ENCODE data around the gene PIK3R3. TPM values are rescaled to one million over a fixed set of nuclear protein-coding genes. Genes with fewer than 3 reads are reported as not detected.

PIK3R3 gene
- total RNA-seq, 1 experiment from 2014 or later: 3.6 TPM

DNA sequence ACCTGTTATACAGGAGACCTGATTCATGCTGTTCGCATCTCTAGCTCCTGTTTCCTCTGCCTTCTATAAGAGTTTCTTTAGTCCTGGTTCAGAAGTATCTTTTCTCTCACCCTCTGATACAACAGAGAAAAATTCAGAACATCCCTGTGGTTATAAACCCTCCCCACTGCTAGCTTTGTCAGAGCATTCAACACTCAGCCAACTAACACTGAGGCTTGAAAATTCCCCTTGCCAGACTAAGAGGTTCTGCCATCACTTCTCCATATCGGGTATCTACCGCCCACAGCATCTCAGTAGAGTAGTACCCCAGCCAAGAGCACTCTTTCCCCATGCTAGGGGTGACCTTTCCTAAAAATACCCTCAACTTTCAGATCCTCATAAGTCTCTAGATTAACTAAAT, 19.6 kb upstream of the PIK3R3 start:
- Histone ChIP-seq H3K4me1 (no peaks in the 10 kb centered on the region), H3K36me3 (ENCODE audit: control insufficient read depth, insufficient read depth, low read length) (no peaks in the 10 kb centered on the region), H3K9me3 (no peaks in the 10 kb centered on the region), H3K27me3 (replicated peaks; ENCODE audit: control insufficient read depth, insufficient read depth, low read length) (no peaks in the 10 kb centered on the region), H3K4me3 (ENCODE audit: low read depth, low read length) (no peak overlapping the region)
- Mint-ChIP-seq H3K4me1 (ENCODE audit: low read depth, unreplicated experiment) (peaks cover 6% of the 10 kb centered on the region), H3K27ac (ENCODE audit: unreplicated experiment) (no peak overlapping the region), H3K4me3 (ENCODE audit: unreplicated experiment) (no peak overlapping the region), H3K36me3 (ENCODE audit: insufficient read depth, unreplicated experiment) (no peaks in the 10 kb centered on the region), H3K9me3 (ENCODE audit: unreplicated experiment) (no peaks in the 10 kb centered on the region), H3K27me3 (ENCODE audit: insufficient read depth, unreplicated experiment) (no peaks in the 10 kb centered on the region)
- no peak for DNase-seq
- POLR2A ChIA-PET: no interaction called here
- TF ChIP-seq, protein P1, sequence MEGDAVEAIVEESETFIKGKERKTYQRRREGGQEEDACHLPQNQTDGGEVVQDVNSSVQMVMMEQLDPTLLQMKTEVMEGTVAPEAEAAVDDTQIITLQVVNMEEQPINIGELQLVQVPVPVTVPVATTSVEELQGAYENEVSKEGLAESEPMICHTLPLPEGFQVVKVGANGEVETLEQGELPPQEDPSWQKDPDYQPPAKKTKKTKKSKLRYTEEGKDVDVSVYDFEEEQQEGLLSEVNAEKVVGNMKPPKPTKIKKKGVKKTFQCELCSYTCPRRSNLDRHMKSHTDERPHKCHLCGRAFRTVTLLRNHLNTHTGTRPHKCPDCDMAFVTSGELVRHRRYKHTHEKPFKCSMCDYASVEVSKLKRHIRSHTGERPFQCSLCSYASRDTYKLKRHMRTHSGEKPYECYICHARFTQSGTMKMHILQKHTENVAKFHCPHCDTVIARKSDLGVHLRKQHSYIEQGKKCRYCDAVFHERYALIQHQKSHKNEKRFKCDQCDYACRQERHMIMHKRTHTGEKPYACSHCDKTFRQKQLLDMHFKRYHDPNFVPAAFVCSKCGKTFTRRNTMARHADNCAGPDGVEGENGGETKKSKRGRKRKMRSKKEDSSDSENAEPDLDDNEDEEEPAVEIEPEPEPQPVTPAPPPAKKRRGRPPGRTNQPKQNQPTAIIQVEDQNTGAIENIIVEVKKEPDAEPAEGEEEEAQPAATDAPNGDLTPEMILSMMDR (IDR thresholded peaks at IDR 0.05; ENCODE audit: insufficient read depth in 1 of 2, low read depth in 1 of 2, low read length in 1 of 2, severe bottlenecking in 1 of 2, unreplicated experiment in 1 of 2): no peak
- no TSS peak for BruUV-seq (replicated peaks)
- CTCF ChIA-PET: no interaction called here
- intact Hi-C loops (cut with micrococcal nuclease; ENCODE audit: unreplicated experiment): no loop called here

DNA sequence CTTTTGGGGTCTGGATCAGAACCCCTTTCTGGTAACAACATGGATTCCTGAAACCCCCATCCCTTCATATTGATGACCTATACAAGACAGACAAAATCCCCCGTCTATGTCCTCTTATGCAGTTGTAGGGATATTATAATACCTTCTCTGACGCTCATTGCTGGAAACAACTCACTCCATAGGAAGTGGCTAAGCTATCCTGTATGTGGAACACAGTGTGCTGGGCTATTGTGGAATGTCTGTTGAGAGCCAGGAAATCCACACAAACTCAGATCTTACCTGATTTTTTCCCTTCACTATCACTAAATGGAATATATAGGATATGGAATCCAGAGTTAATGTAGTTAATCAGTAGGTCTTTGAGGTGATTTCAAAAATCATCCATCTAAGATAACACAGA, 17.7 kb upstream of the PIK3R3 start:
- ChIA-PET CTCF (interaction anchor here (0.5 kb wide), 1 partner anchor 73 kb away, joined by 3 read pairs; no protein-coding TSS in a partner anchor), POLR2A (no interaction called here)
- Histone ChIP-seq H3K4me3 (ENCODE audit: low read depth, low read length) (no peak overlapping the region), H3K27me3 (replicated peaks; ENCODE audit: control insufficient read depth, insufficient read depth, low read length) (no peaks in the 10 kb centered on the region), H3K9me3 (no peaks in the 10 kb centered on the region), H3K4me1 (no peaks in the 10 kb centered on the region), H3K36me3 (ENCODE audit: control insufficient read depth, insufficient read depth, low read length) (no peaks in the 10 kb centered on the region)
- TF ChIP-seq, protein P1 (IDR thresholded peaks at IDR 0.05; ENCODE audit: insufficient read depth in 1 of 2, low read depth in 1 of 2, low read length in 1 of 2, severe bottlenecking in 1 of 2, unreplicated experiment in 1 of 2): no peak
- Mint-ChIP-seq H3K9me3 (ENCODE audit: unreplicated experiment) (no peaks in the 10 kb centered on the region), H3K27ac (ENCODE audit: unreplicated experiment) (no peak overlapping the region), H3K4me3 (ENCODE audit: unreplicated experiment) (no peak overlapping the region), H3K27me3 (ENCODE audit: insufficient read depth, unreplicated experiment) (no peaks in the 10 kb centered on the region), H3K36me3 (ENCODE audit: insufficient read depth, unreplicated experiment) (no peaks in the 10 kb centered on the region), H3K4me1 (ENCODE audit: low read depth, unreplicated experiment) (peaks cover 6% of the 10 kb centered on the region)
- intact Hi-C loops (cut with micrococcal nuclease; ENCODE audit: unreplicated experiment): no loop called here
- DNase-seq: no peak
- no TSS peak for BruUV-seq (replicated peaks)

DNA sequence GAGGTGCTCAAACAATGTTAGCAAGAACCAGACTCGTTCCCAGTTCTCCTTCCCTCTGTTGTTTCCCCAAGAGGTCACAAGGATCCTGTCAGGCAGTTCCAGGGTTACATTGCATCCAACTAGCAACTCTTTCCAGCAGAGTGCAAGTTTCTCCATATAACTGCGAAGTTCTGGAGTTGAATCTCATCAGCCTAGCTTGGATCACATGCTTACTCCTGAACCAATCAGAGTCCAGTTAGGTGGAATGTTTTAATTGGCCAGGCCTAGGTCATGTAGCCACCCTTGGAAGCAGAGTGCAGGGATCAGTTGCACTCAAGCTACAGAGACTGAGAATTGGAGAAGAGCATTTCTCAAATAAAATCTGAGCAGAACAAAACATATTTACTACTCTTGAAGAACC, 15.9 kb upstream of the PIK3R3 start:
- Mint-ChIP-seq H3K27ac (ENCODE audit: unreplicated experiment) (no peak overlapping the region), H3K27me3 (ENCODE audit: insufficient read depth, unreplicated experiment) (no peaks in the 10 kb centered on the region), H3K4me1 (ENCODE audit: low read depth, unreplicated experiment) (peaks cover 6% of the 10 kb centered on the region), H3K9me3 (ENCODE audit: unreplicated experiment) (no peaks in the 10 kb centered on the region), H3K36me3 (ENCODE audit: insufficient read depth, unreplicated experiment) (no peaks in the 10 kb centered on the region), H3K4me3 (ENCODE audit: unreplicated experiment) (no peak overlapping the region)
- intact Hi-C loops (cut with micrococcal nuclease; ENCODE audit: unreplicated experiment): no loop called here
- TF ChIP-seq, protein P1 (IDR thresholded peaks at IDR 0.05; ENCODE audit: insufficient read depth in 1 of 2, low read depth in 1 of 2, low read length in 1 of 2, severe bottlenecking in 1 of 2, unreplicated experiment in 1 of 2): no peak
- POLR2A ChIA-PET: no interaction called here
- Histone ChIP-seq H3K4me3 (ENCODE audit: low read depth, low read length) (no peak overlapping the region), H3K36me3 (ENCODE audit: control insufficient read depth, insufficient read depth, low read length) (no peaks in the 10 kb centered on the region), H3K27me3 (replicated peaks; ENCODE audit: control insufficient read depth, insufficient read depth, low read length) (no peaks in the 10 kb centered on the region), H3K4me1 (no peaks in the 10 kb centered on the region), H3K9me3 (no peaks in the 10 kb centered on the region)
- no TSS peak for BruUV-seq (replicated peaks)
- no peak for DNase-seq
- CTCF ChIA-PET: no interaction called here
